ENCODE results near the gene FGF12. TPM values are rescaled to one million over a fixed set of nuclear protein-coding genes. Genes with fewer than 3 reads are reported as not detected.
A peak's percentile ranks its signal among the peaks of the same experiment; 100 is the strongest.

FGF12 gene
- total RNA-seq, 2 donors from 2014 or later = not detected

- DNase-seq (ENCODE audit: low spot score in 2 of 2) (no peak), ATAC-seq (no peak)
- Mint-ChIP-seq H3K27ac (no peak overlapping the region), H3K36me3 (no peaks in the 10 kb centered on the region), H3K9me3 (no peaks in the 10 kb centered on the region)
These were observed 304.9 kb downstream of the FGF12 start for GRCh38 chr3:192422321-192422996.

GRCh38 chr3:192419312-192419711 is 308.0 kb downstream of the FGF12 start:
- DNase-seq (ENCODE audit: low spot score in 2 of 2) (no peak), ATAC-seq (no peak)
- Mint-ChIP-seq H3K27ac (no peak overlapping the region), H3K36me3 (no peaks in the 10 kb centered on the region), H3K9me3 (no peaks in the 10 kb centered on the region)

- ATAC-seq (no peak), DNase-seq (ENCODE audit: low spot score in 2 of 2) (no peak)
- Mint-ChIP-seq H3K36me3 (no peaks in the 10 kb centered on the region), H3K27ac (no peak overlapping the region), H3K9me3 (no peaks in the 10 kb centered on the region)
These were observed 309.7 kb downstream of the FGF12 start for GRCh38 chr3:192417559-192418055.

- ATAC-seq = no peak
- no peak for DNase-seq (ENCODE audit: low spot score in 2 of 2)
- Mint-ChIP-seq H3K36me3 (no peaks in the 10 kb centered on the region), H3K9me3 (no peaks in the 10 kb centered on the region), H3K27ac (no peak overlapping the region)
These were observed 310.3 kb downstream of the FGF12 start for GRCh38 chr3:192417017-192417416.

- no peak for ATAC-seq
- Mint-ChIP-seq H3K9me3 (no peaks in the 10 kb centered on the region), H3K36me3 (peaks cover 0 to 3% of the 10 kb centered on the region in 2 donors), H3K27ac (no peak overlapping the region)
- no peak for DNase-seq (ENCODE audit: low spot score in 2 of 2)
These were observed 313.9 kb downstream of the FGF12 start for GRCh38 chr3:192413461-192413860.

- H3K9me3 Mint-ChIP-seq = peaks cover 5% of the 10 kb centered on the region in 2 donors
- ATAC-seq = no peak
- peaks cover 0 to 13% of the 10 kb centered on the region in 2 donors for H3K36me3 Mint-ChIP-seq
These were observed 316.7 kb downstream of the FGF12 start for GRCh38 chr3:192410684-192410960.

GRCh38 chr3:192409838-192410683 is 317.3 kb downstream of the FGF12 start:
- H3K9me3 Mint-ChIP-seq = peaks cover 5% of the 10 kb centered on the region in 2 donors
- ATAC-seq = peak in 1 of 2 donors; percentile 26
- peaks cover 0 to 13% of the 10 kb centered on the region in 2 donors for H3K36me3 Mint-ChIP-seq
- DNase-seq (ENCODE audit: low spot score in 2 of 2) = no peak
- no peak overlapping the region for H3K27ac Mint-ChIP-seq

More at GRCh38 chr3:192410684-192410960, 316.7 kb downstream of the FGF12 start:
- DNase-seq (ENCODE audit: low spot score in 2 of 2) = no peak
- H3K27ac Mint-ChIP-seq = no peak overlapping the region

GRCh38 chr3:192409201-192409837 is 318.0 kb downstream of the FGF12 start:
- ATAC-seq (peak in 1 of 2 donors; percentile 41), DNase-seq (ENCODE audit: low spot score in 2 of 2) (no peak)
- no peak overlapping the region for H3K27ac Mint-ChIP-seq
- H3K9me3 Mint-ChIP-seq = peaks cover 5% of the 10 kb centered on the region in 2 donors
- peaks cover 0 to 13% of the 10 kb centered on the region in 2 donors for H3K36me3 Mint-ChIP-seq

- ATAC-seq (no peak), DNase-seq (ENCODE audit: low spot score in 2 of 2) (no peak)
- no peak overlapping the region for H3K27ac Mint-ChIP-seq
- peaks cover 5% of the 10 kb centered on the region in 2 donors for H3K9me3 Mint-ChIP-seq
- H3K36me3 Mint-ChIP-seq = peaks cover 0 to 13% of the 10 kb centered on the region in 2 donors
These were observed 318.6 kb downstream of the FGF12 start for GRCh38 chr3:192408647-192409200.

- peaks cover 0 to 13% of the 10 kb centered on the region in 2 donors for H3K36me3 Mint-ChIP-seq
- DNase-seq (ENCODE audit: low spot score in 2 of 2) = no peak
These were observed 319.2 kb downstream of the FGF12 start for GRCh38 chr3:192408007-192408646.

GRCh38 chr3:192399767-192400166 is 327.6 kb downstream of the FGF12 start:
- Mint-ChIP-seq H3K9me3 (peaks cover 6 to 8% of the 10 kb centered on the region in 2 donors), H3K27ac (no peak overlapping the region), H3K36me3 (no peaks in the 10 kb centered on the region)
- no peak for ATAC-seq
- no peak for DNase-seq (ENCODE audit: low spot score in 2 of 2)

More at GRCh38 chr3:192408007-192408646, 319.2 kb downstream of the FGF12 start:
- Mint-ChIP-seq H3K27ac (no peak overlapping the region), H3K9me3 (peaks cover 5% of the 10 kb centered on the region in 2 donors)
- ATAC-seq = no peak

GRCh38 chr3:192397012-192397411 is 330.3 kb downstream of the FGF12 start:
- DNase-seq (ENCODE audit: low spot score in 2 of 2) (no peak), ATAC-seq (no peak)
- H3K36me3 Mint-ChIP-seq = no peaks in the 10 kb centered on the region
- peaks cover 6 to 8% of the 10 kb centered on the region in 2 donors for H3K9me3 Mint-ChIP-seq
- no peak overlapping the region for H3K27ac Mint-ChIP-seq

GRCh38 chr3:192395506-192395905 is 331.8 kb downstream of the FGF12 start:
- DNase-seq (ENCODE audit: low spot score in 2 of 2) (no peak), ATAC-seq (no peak)
- H3K27ac Mint-ChIP-seq = no peak overlapping the region
- no peaks in the 10 kb centered on the region for H3K36me3 Mint-ChIP-seq
- H3K9me3 Mint-ChIP-seq = peaks cover 4% of the 10 kb centered on the region in 2 donors

- H3K9me3 Mint-ChIP-seq = no peaks in the 10 kb centered on the region
- H3K27ac Mint-ChIP-seq = no peak overlapping the region
- DNase-seq (ENCODE audit: low spot score in 2 of 2) = no peak
- H3K36me3 Mint-ChIP-seq = no peaks in the 10 kb centered on the region
- no peak for ATAC-seq
These were observed 334.4 kb downstream of the FGF12 start for GRCh38 chr3:192392986-192393385.

GRCh38 chr3:192382861-192383260 is 344.5 kb downstream of the FGF12 start:
- H3K36me3 Mint-ChIP-seq = no peaks in the 10 kb centered on the region
- no peak overlapping the region for H3K27ac Mint-ChIP-seq
- H3K9me3 Mint-ChIP-seq = peaks cover 5% of the 10 kb centered on the region in 2 donors
- no peak for DNase-seq (ENCODE audit: low spot score in 2 of 2)
- no peak for ATAC-seq

GRCh38 chr3:192373586-192373985 is 353.8 kb downstream of the FGF12 start:
- DNase-seq (ENCODE audit: low spot score in 2 of 2) (no peak), ATAC-seq (no peak)
- Mint-ChIP-seq H3K36me3 (no peaks in the 10 kb centered on the region), H3K9me3 (no peaks in the 10 kb centered on the region), H3K27ac (no peak overlapping the region)

Measured in activated naive CD4-positive, alpha-beta T cell treated with anti-CD3 and anti-CD28 coated beads, Interleukin-2, amount 50 U/mL, for 72 hours (primary cell).